ENCODE measurements around the gene DYSF.

DNA sequence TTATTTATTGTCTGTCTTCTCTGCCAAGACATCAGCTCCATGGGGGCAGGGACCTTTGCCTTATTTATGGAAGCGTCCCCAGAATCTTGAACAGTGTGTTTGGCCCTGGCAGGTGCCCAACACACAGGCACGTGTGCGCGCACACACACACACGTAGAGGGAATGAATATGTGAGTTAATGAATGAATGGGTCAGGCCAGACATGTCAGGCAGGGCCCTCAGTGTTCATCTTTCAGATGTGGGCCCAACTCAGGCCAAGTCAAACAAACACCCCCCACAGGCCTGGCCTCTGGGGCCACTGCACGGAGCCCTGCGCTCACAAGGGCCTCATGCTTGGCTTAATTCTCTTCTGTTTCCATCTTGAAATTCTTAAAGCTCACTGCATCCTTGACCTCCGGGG is 54.1 kb downstream of the DYSF start:
- TF ChIP-seq GATA3 (IDR thresholded peaks at IDR 0.05; ENCODE audit: low read depth, low read length) = no peak
- TF ChIP-seq GATA2 (IDR thresholded peaks at IDR 0.05; ENCODE audit: low read depth, low read length) = no peak

Measured in SH-SY5Y (cell line).